ENCODE results near the gene CAPN13. TPM values are rescaled to one million over a fixed set of nuclear protein-coding genes. Genes with fewer than 3 reads are reported as not detected.

Gene CAPN13
- total RNA-seq, 2 donors from 2014 or later: 1.1 TPM; not detected in 1

- H3K9me3 ChIP-seq: no peaks in the 10 kb centered on the region
- no peaks in the 10 kb centered on the region for H3K27me3 ChIP-seq (replicated peaks; ENCODE audit: insufficient read depth)
- no peak for TF ChIP-seq CTCF (IDR thresholded peaks at IDR 0.05)
- H3K36me3 ChIP-seq: no peaks in the 10 kb centered on the region
- no peaks in the 10 kb centered on the region for H3K4me1 ChIP-seq (ENCODE audit: control insufficient read depth in 1 of 2, low read depth in 2 of 2)
- no peak overlapping the region for H3K27ac ChIP-seq
- no peak overlapping the region for H3K4me3 ChIP-seq
- DNase-seq (ENCODE audit: low spot score) (no peak), ATAC-seq (ENCODE audit: insufficient number of reproducible peaks, low FRiP score, low read depth) (no peak)
Observed at GRCh38 chr2:30764021-30764800, 43.0 kb downstream of the CAPN13 start.

GRCh38 chr2:30763151-30763660, 44.0 kb downstream of the CAPN13 start:
- DNase-seq (ENCODE audit: low spot score): no peak
- Histone ChIP-seq H3K36me3 (no peaks in the 10 kb centered on the region), H3K4me3 (no peak overlapping the region), H3K9me3 (no peaks in the 10 kb centered on the region), H3K4me1 (ENCODE audit: control insufficient read depth in 1 of 2, low read depth in 2 of 2) (no peaks in the 10 kb centered on the region), H3K27me3 (replicated peaks; ENCODE audit: insufficient read depth) (no peaks in the 10 kb centered on the region), H3K27ac (no peak overlapping the region)
- no peak for TF ChIP-seq CTCF (IDR thresholded peaks at IDR 0.05)
- ATAC-seq (ENCODE audit: insufficient number of reproducible peaks, low FRiP score, low read depth): no peak

GRCh38 chr2:30761226-30761625, 46.0 kb downstream of the CAPN13 start:
- ATAC-seq (ENCODE audit: insufficient number of reproducible peaks, low FRiP score, low read depth) (no peak), DNase-seq (ENCODE audit: low spot score) (no peak)
- no peak overlapping the region for H3K27ac ChIP-seq
- no peak for TF ChIP-seq CTCF (IDR thresholded peaks at IDR 0.05)
- H3K9me3 ChIP-seq: no peaks in the 10 kb centered on the region
- no peaks in the 10 kb centered on the region for H3K27me3 ChIP-seq (replicated peaks; ENCODE audit: insufficient read depth)
- H3K36me3 ChIP-seq: no peaks in the 10 kb centered on the region
- no peak overlapping the region for H3K4me3 ChIP-seq
- no peaks in the 10 kb centered on the region for H3K4me1 ChIP-seq (ENCODE audit: control insufficient read depth in 1 of 2, low read depth in 2 of 2)

GRCh38 chr2:30759481-30759880, 47.8 kb downstream of the CAPN13 start:
- no peak for DNase-seq (ENCODE audit: low spot score)
- peaks cover 4% of the 10 kb centered on the region for H3K27me3 ChIP-seq (replicated peaks; ENCODE audit: insufficient read depth)
- no peaks in the 10 kb centered on the region for H3K36me3 ChIP-seq
- no peaks in the 10 kb centered on the region for H3K9me3 ChIP-seq
- no peak for ATAC-seq (ENCODE audit: insufficient number of reproducible peaks, low FRiP score, low read depth)
- H3K4me3 ChIP-seq: no peak overlapping the region
- TF ChIP-seq CTCF (IDR thresholded peaks at IDR 0.05): no peak
- no peak overlapping the region for H3K27ac ChIP-seq
- no peaks in the 10 kb centered on the region for H3K4me1 ChIP-seq (ENCODE audit: control insufficient read depth in 1 of 2, low read depth in 2 of 2)

- H3K36me3 ChIP-seq: no peaks in the 10 kb centered on the region
- no peak overlapping the region for H3K27ac ChIP-seq
- no peak for TF ChIP-seq CTCF (IDR thresholded peaks at IDR 0.05)
- H3K27me3 ChIP-seq (replicated peaks; ENCODE audit: insufficient read depth): peaks cover 4% of the 10 kb centered on the region
- ATAC-seq (ENCODE audit: insufficient number of reproducible peaks, low FRiP score, low read depth) (no peak), DNase-seq (ENCODE audit: low spot score) (no peak)
- H3K4me3 ChIP-seq: no peak overlapping the region
- no peaks in the 10 kb centered on the region for H3K9me3 ChIP-seq
- no peaks in the 10 kb centered on the region for H3K4me1 ChIP-seq (ENCODE audit: control insufficient read depth in 1 of 2, low read depth in 2 of 2)
Observed at GRCh38 chr2:30758191-30758651, 49.0 kb downstream of the CAPN13 start.

Data from thoracic aorta (tissue), 2 donors.